GM10847 (cell line): ENCODE measurements around the gene PPP4R1.

Experiments used
- POLR2A ChIP-seq: IDR thresholded peaks from 2 replicates; pipeline ENCODE4 v1.6.1; 2011; ENCODE audit not compliant: insufficient read length; ENCODE audit errors: extremely low read depth

The PPP4R1 gene

GRCh38 chr18:9614401-9615279 is at the start of gene PPP4R1:
Gene PPP4R1, minus strand, starts transcription at chr18:9614559. Its CDS starts 75 bp downstream, at chr18:9614484.
- TF ChIP-seq POLR2A = no peak

GRCh38 chr18:9663377-9663776 is 49.0 kb upstream of the PPP4R1 start:
- no peak for TF ChIP-seq POLR2A

GRCh38 chr18:9661564-9661963 is 47.2 kb upstream of the PPP4R1 start:
- TF ChIP-seq POLR2A = no peak

- TF ChIP-seq POLR2A = no peak
Observed at GRCh38 chr18:9659499-9660375, 45.4 kb upstream of the PPP4R1 start.

GRCh38 chr18:9658087-9658641 is 43.8 kb upstream of the PPP4R1 start:
- TF ChIP-seq POLR2A = no peak

GRCh38 chr18:9655232-9655767 is 40.9 kb upstream of the PPP4R1 start:
- no peak for TF ChIP-seq POLR2A

GRCh38 chr18:9653390-9653789 is 39.0 kb upstream of the PPP4R1 start:
- no peak for TF ChIP-seq POLR2A

- no peak for TF ChIP-seq POLR2A
Observed at GRCh38 chr18:9649164-9649540, 34.8 kb upstream of the PPP4R1 start.

GRCh38 chr18:9648431-9649163 is 34.2 kb upstream of the PPP4R1 start:
- TF ChIP-seq POLR2A = no peak

GRCh38 chr18:9647496-9648323 is 33.4 kb upstream of the PPP4R1 start:
- no peak for TF ChIP-seq POLR2A

GRCh38 chr18:9643549-9643948 is 29.2 kb upstream of the PPP4R1 start:
- no peak for TF ChIP-seq POLR2A

- TF ChIP-seq POLR2A = no peak
Observed at GRCh38 chr18:9642799-9643462, 28.6 kb upstream of the PPP4R1 start.

- TF ChIP-seq POLR2A = no peak
Observed at GRCh38 chr18:9638886-9639285, 24.5 kb upstream of the PPP4R1 start.

- TF ChIP-seq POLR2A = no peak
Observed at GRCh38 chr18:9637036-9637767, 22.8 kb upstream of the PPP4R1 start.
